Loucy (cell line): ENCODE measurements around the gene ANKS3.

ENCODE experiments used
- H2AFZ ChIP-seq: fragments of 200-600 bp; sonication (generic); 2 replicates; pipeline ENCODE4 v1.6.0; 2016; ENCODE audit warnings: antibody characterized with exemption, mild to moderate bottlenecking, low read length, moderate library complexity
- H3F3A ChIP-seq: fragments of 200-600 bp; 2 replicates; pipeline ENCODE4 v1.6.0; 2016; ENCODE audit warnings: antibody characterized with exemption, low read depth, mild to moderate bottlenecking
- H3K27me3 ChIP-seq: fragments of 200-600 bp; sonication (generic); 2 replicates; pipeline ENCODE4 v1.6.1; 2014; ENCODE audit warnings: low read length, mild to moderate bottlenecking; ENCODE audit not compliant: insufficient read depth, poor library complexity, severe bottlenecking
- H3K36me3 ChIP-seq: fragments of 200-600 bp; sonication (generic); 2 replicates; pipeline ENCODE4 v1.6.1; 2016; ENCODE audit warnings: low read length; ENCODE audit not compliant: insufficient read depth
- H3K4me1 ChIP-seq: fragments of 200-600 bp; sonication (generic); 2 replicates; pipeline ENCODE4 v1.5.1; 2014; ENCODE audit warnings: low read length, mild to moderate bottlenecking; ENCODE audit not compliant: insufficient read depth, poor library complexity, severe bottlenecking
- H3K4me2 ChIP-seq: fragments of 200-600 bp; sonication (generic); 2 replicates; pipeline ENCODE4 v1.6.0; 2014; ENCODE audit warnings: antibody characterized with exemption, low read length, low read depth, mild to moderate bottlenecking; ENCODE audit not compliant: poor library complexity, severe bottlenecking
- H3K4me3 ChIP-seq: fragments of 200-600 bp; sonication (generic); 2 replicates; pipeline ENCODE4 v1.5.1; 2014; ENCODE audit warnings: low read length, mild to moderate bottlenecking, mixed read lengths; ENCODE audit not compliant: poor library complexity, severe bottlenecking
- H3K79me2 ChIP-seq: fragments of 200-600 bp; sonication (generic); 2 replicates; pipeline ENCODE4 v1.6.1; 2014; ENCODE audit warnings: low read length; ENCODE audit not compliant: insufficient read depth
- H3K9ac ChIP-seq: fragments of 200-600 bp; sonication (generic); 2 replicates; pipeline ENCODE4 v1.6.0; 2014; ENCODE audit warnings: mild to moderate bottlenecking, low read depth, low read length, moderate library complexity; ENCODE audit not compliant: poor library complexity, severe bottlenecking
- H3K9me2 ChIP-seq: fragments of 200-600 bp; sonication (generic); replicated peaks from 2 replicates; pipeline ENCODE4 v1.6.1; 2016; ENCODE audit warnings: low read depth, low read length, mixed read lengths
- H3K9me3 ChIP-seq: fragments of 200-600 bp; sonication (generic); 2 replicates; pipeline ENCODE4 v1.6.1; 2014; ENCODE audit warnings: mild to moderate bottlenecking, antibody characterized with exemption, low read length, low read depth; ENCODE audit not compliant: insufficient read depth
- H4K20me1 ChIP-seq: fragments of 200-600 bp; sonication (generic); 2 replicates; pipeline ENCODE4 v1.6.0; 2014; ENCODE audit warnings: antibody characterized with exemption, low read length, mild to moderate bottlenecking; ENCODE audit not compliant: insufficient read depth, poor library complexity, severe bottlenecking
- EZH2phosphoT487 ChIP-seq: fragments of 200-600 bp; IDR thresholded peaks from 2 replicates; pipeline ENCODE4 v1.6.1; 2018; ENCODE audit warnings: antibody characterized with exemption, mild to moderate bottlenecking, moderate library complexity, borderline replicate concordance
- TF ChIP-seq, protein P1 (sequence below): fragments of 200-600 bp; sonication (generic); conservative IDR thresholded peaks from 2 replicates; pipeline ENCODE4 v1.5.1; 2014; ENCODE audit warnings: mild to moderate bottlenecking, antibody characterized with exemption, low read length

Gene ANKS3

DNA sequence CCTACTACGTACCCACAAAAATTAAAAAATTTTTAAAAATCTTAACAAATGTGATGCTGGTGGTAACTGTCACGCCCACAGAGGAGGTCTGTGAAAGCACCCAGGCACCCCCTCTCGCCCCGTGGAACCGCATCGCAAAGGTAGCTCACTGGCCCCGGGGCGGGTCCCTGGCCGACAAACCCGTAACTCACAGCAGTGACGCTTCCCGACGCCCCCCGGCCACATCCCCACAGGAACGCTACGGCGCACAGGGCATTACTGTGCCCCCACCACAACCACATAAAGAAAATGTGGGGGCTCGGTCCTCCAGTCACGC is 366 bp downstream of the ANKS3 start:
- no peaks in the 10 kb centered on the region for H3F3A ChIP-seq
- H3K79me2 ChIP-seq: no peaks in the 10 kb centered on the region
- H3K27me3 ChIP-seq: no peaks in the 10 kb centered on the region
- H3K4me2 ChIP-seq: peak overlapping the region; percentile 94
- peaks cover 5% of the 10 kb centered on the region for H3K4me1 ChIP-seq
- TF ChIP-seq EZH2phosphoT487: no peak
- TF ChIP-seq, protein P1, sequence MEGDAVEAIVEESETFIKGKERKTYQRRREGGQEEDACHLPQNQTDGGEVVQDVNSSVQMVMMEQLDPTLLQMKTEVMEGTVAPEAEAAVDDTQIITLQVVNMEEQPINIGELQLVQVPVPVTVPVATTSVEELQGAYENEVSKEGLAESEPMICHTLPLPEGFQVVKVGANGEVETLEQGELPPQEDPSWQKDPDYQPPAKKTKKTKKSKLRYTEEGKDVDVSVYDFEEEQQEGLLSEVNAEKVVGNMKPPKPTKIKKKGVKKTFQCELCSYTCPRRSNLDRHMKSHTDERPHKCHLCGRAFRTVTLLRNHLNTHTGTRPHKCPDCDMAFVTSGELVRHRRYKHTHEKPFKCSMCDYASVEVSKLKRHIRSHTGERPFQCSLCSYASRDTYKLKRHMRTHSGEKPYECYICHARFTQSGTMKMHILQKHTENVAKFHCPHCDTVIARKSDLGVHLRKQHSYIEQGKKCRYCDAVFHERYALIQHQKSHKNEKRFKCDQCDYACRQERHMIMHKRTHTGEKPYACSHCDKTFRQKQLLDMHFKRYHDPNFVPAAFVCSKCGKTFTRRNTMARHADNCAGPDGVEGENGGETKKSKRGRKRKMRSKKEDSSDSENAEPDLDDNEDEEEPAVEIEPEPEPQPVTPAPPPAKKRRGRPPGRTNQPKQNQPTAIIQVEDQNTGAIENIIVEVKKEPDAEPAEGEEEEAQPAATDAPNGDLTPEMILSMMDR: no peak
- no peaks in the 10 kb centered on the region for H3K36me3 ChIP-seq
- H3K4me3 ChIP-seq: peak overlapping the region; percentile 85
- H3K9me2 ChIP-seq: no peaks in the 10 kb centered on the region
- H3K9me3 ChIP-seq: no peaks in the 10 kb centered on the region
- peak overlapping the region; percentile 78 for H3K9ac ChIP-seq
- no peaks in the 10 kb centered on the region for H4K20me1 ChIP-seq
- H2AFZ ChIP-seq: peak overlapping the region; percentile 97

DNA sequence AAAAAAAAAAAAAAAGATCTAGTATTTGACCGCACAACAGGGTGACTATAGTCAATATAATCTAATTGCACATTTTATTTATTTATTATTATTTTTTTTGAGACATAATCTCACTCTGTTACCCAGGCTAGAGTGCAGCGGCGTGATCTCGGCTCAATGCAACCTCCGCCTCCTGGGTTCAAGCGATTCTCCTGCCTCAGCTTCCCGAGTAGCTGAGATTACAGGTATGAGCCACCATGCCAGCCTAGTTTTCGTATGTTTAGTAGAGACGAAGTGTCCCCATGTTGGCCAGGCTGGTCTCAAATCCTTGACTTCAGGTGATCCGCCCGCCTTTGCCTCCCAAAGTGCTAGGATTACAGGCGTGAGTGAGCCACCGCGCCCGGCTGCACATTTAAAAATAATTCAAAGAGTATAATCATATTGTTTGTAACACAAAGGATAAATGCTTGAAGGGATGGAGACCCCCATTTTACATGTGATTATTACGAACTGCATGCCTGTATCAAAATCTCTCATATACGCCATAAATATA is 794 bp downstream of the ANKS3 start:
- no peaks in the 10 kb centered on the region for H3K9me3 ChIP-seq
- H3K9me2 ChIP-seq: no peaks in the 10 kb centered on the region
- peak overlapping the region; percentile 97; the same call in 1 of the 2 replicates for H2AFZ ChIP-seq
- peaks cover 5% of the 10 kb centered on the region for H3K4me1 ChIP-seq
- H3K36me3 ChIP-seq: no peaks in the 10 kb centered on the region
- no peaks in the 10 kb centered on the region for H3K27me3 ChIP-seq
- H3K79me2 ChIP-seq: no peaks in the 10 kb centered on the region
- TF ChIP-seq EZH2phosphoT487: no peak
- TF ChIP-seq, protein P1: no peak
- H3K4me3 ChIP-seq: peak overlapping the region; percentile 85
- H3F3A ChIP-seq: no peaks in the 10 kb centered on the region
- H3K9ac ChIP-seq: peak overlapping the region; percentile 78
- H3K4me2 ChIP-seq: peak overlapping the region; percentile 94
- no peaks in the 10 kb centered on the region for H4K20me1 ChIP-seq

DNA sequence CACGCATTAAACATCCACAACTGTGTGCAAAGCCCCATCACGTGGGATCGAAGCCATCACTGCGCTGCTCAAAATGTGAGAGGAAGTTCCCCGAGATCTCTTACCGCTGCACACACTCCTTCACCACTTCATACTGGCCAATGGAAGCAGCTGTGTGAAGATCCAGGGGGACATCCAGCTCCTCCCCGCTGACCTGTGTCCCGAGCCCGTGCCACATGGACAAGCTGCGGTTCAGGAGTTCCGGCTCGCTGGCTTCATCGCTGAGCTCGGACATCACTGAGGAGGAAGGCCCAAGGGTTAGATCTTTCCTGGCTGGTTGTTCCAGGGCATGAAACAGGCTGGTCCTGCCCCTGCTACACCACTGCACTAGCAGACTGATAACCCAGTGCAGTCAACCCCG is 4.2 kb downstream of the ANKS3 start:
- no peak for TF ChIP-seq EZH2phosphoT487
- TF ChIP-seq, protein P1: no peak
- H3K9me2 ChIP-seq: no peaks in the 10 kb centered on the region
- no peaks in the 10 kb centered on the region for H3K27me3 ChIP-seq
- no peaks in the 10 kb centered on the region for H3K79me2 ChIP-seq
- H4K20me1 ChIP-seq: no peaks in the 10 kb centered on the region
- no peaks in the 10 kb centered on the region for H3K9me3 ChIP-seq
- H3K9ac ChIP-seq: no peak overlapping the region
- no peaks in the 10 kb centered on the region for H3F3A ChIP-seq
- peaks cover under 1% of the 10 kb centered on the region for H3K4me1 ChIP-seq
- no peak overlapping the region for H2AFZ ChIP-seq
- H3K4me2 ChIP-seq: no peak overlapping the region
- no peak overlapping the region for H3K4me3 ChIP-seq
- H3K36me3 ChIP-seq: no peaks in the 10 kb centered on the region
